NCI-H82 (cell line): ENCODE results near the gene ZNF609.

ENCODE experiments used
- DNase-seq: peaks from one replicate; lab custom pipeline; 2025; lab: John Stamatoyannopoulos, UW

The ZNF609 gene

GRCh38 chr15:64698823-64699222 is 238.4 kb downstream of the ZNF609 start:
- DNase-seq, result no peak

DNA sequence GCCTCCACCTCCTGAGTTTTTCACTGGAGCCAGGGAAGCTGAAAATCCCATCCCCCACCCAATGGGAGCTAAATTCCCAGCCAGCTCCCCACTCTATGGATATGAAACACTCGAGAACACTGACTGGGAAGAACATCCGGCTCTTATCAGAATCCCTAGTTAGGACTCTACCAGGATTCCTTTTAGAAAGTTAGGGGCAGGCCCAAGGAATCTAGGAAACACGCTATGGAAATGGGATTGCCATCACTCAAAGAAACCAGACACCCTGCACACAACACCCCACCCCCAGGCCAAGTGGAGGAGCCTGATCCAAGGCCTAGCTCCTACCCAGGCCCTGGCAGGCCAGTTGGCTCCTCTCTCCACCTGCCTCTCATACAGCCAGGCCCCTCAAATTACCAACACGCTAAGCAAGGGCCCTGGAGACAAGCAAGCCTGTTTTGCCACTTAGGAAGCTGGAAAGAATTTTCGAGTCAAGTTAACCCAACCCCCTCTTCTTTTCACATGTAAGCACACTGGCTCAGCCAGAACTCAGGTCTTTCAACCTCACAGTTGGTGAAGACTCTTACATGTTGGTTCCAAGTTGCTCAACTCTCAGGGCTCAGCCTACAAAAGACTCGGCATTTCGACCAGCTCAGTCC is 239.5 kb downstream of the ZNF609 start:
- DNase-seq, result peak; percentile 59

GRCh38 chr15:64701051-64701450 is 240.7 kb downstream of the ZNF609 start:
- no peak for DNase-seq

- no peak for DNase-seq
These were observed 241.3 kb downstream of the ZNF609 start for GRCh38 chr15:64701482-64702184.

DNA sequence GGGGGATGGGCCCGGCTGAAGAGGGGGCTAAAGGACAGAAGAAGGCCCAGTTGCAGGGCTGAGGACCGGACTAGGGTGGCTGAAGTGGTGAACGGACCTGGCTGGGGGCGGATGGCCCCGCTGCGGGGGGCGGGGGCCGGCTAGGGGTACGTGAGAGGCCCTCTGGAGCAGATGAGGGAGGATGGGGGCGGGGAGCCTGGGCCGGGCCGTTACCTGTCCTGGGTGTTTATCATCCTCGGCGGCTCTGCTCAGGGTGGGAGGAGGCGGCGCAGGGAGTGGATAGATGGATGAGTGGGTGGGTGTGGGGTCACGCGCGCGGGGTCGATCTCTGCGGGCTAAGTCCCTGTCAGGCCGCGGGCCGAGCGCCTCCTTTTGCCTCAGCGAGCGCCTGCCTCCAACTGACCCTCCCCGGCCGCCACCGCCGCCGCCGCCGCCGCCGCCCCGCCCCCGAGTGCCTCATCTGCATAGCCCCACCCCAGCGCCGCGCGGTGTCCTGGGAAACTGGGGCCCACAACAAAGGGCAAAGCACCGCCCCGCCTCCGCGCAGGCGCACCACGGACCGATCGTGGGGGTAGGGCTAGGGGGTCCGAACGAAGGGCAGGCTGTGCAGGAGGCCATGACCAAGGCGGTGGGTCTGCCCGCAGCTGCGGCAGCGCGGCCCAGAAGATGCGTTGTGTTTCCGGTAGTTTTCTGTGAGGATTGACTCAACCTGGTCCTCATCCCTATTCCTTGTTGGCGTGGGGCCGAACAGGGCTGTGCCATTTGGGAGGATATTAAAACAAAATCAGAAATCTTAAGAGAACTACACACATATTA is 242.6 kb downstream of the ZNF609 start:
- DNase-seq, result peak; percentile 98

GRCh38 chr15:64703632-64703959 is 243.2 kb downstream of the ZNF609 start:
- peak; percentile 41 for DNase-seq

DNA sequence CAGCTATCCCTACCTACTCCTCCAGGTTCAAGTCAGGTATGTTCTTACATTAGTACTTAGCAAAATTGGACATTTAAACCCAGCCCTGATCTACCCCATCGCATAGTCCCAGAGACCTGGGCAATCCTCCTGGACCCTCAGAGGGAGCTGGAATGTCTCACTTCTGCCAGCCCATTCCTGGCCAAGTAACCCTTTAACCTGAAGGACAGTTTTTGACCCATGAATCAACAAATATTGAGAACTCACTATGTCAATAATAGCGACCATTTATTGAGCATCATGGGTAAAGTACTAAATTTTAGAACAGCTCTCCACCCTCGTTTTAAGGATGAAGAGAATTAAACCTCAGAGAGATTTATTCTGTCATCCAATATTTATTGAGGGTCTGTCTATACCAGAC is 244.6 kb downstream of the ZNF609 start:
- no peak for DNase-seq

DNA sequence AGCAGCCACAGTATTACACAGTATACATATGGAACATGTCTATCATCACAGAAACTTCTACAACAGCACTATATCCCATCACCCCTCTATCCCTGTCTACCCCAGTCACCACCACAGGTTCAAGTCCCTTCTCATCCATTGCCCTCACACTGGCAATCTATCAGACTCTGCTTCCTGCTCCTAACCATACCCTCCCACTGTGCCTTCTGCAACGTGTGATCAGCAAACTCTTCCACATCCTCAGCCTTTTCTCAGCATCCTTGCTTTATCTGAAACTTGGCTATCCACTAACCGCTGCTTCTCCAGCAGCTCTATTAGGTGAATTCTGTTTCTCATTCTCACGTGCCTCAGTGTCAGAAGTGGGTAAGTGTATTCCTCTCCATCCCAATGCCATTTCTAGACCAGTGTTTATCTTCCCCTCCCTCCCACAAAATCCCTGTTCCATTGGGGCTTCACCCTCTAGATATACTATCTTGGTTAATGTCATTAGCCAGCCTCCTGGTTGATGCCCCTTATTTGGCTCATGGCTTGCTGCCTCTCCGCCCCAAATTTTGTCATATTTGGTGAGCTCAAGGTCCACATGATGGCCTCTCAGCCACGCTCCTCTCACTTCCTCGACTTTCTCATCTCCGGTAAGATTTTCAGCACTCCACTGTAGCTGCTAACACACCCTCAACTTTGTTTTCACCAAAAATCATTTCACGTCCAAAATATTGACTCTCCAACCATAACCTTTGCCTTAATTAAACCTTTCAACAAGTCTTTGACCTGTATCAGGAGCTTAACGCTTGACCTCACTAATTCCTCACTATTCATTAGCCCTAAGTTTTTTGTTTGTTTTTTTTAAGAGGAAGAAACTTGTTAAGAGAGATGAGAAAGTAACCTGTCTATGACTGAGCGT is 245.9 kb downstream of the ZNF609 start:
- DNase-seq, result no peak

DNA sequence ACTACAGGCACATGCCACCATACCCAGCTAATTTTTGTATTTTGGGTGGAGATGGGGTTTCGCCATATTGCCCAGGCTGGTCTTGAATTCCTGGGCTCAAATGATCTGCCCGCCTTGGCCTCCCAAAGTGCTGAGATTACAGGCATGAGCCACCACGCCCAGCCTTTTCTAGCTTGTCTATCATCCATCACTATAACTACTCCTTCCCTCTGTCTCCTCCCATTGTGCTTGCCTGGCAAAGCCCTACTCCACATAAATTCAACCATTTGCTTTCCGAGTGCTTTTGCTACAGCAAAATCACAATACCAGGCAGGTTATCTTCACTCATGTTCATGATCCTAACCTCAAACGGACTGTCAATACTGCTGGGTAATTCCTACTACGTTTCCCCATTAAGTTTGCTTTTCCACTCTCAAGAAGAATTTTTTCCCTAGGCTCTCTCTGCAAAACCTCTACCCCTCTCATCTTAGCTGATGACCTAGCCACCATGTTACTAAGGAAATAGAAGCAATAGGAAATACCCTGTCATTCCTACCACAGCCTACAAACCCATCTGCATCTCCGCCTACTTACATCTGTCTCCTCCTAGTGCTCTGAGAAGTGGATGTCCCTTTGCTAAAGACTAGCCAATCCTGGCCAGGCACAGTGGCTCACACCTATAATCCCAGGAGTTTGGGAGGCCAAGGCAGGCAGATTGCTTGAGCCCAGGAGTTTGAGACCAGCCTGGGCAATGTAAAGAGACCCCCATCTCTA is 250.5 kb downstream of the ZNF609 start:
- peak; percentile 65 for DNase-seq

DNA sequence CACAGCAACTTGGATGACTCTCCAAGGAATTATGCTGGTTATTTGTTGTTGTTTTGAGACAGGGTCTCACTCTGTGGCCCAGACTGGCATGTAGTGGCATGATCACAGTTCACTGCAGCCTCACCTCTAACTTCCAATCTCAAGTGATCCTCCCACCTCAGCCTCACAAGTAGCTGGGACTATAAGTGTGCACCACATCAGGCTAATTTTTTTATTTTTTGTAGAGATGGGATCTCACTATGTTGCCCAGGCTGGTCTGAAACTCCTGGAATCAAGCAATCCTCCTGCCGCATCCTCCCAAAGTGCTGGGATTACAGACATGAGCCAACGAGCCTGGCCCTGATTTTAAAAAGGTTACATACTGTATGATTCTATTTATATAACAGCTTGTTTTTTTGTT is 252.0 kb downstream of the ZNF609 start:
- DNase-seq, result no peak

DNA sequence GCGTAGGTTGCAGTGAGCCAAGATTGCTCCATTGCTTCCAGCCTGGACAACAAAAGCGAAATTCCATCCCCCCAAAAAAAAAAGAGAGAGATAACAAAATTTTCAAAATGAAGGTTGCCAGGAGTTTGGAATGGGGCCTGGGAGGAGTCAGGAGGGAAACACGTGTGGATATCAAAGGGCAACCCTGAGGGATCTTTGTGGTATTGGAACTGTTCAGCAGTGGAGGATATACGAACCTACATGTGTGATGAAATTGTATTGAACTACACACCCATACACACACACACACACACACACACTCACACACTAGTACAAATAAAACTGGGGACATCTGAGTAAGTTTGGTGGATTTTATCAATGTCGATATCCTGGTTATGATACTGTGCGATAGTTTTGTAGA is 253.2 kb downstream of the ZNF609 start:
- DNase-seq, result no peak

DNA sequence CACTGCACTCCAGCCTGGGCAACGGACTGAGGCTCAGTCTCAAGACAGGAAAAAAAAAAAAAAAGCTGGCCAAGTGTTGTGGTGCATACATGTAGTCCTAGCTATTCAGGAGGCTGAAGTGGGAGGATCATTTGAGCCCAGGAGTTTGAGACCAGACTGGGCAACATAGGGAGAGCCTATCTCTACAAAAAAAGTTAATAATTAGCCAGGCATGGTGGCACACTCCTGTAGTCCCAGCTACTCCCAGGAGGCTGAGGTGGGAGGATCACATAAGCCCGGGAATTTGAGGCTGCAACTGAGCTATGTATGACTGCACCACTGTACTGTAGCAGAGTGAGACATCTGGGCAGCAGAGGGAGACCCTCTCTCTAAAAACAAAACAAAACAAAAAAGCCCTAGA is 256.1 kb downstream of the ZNF609 start:
- DNase-seq, result no peak

- no peak for DNase-seq
These were observed 256.8 kb downstream of the ZNF609 start for GRCh38 chr15:64717130-64717529.

- no peak for DNase-seq
These were observed 257.5 kb downstream of the ZNF609 start for GRCh38 chr15:64717735-64718495.

- DNase-seq, result no peak
These were observed 259.8 kb downstream of the ZNF609 start for GRCh38 chr15:64720188-64720587.

DNA sequence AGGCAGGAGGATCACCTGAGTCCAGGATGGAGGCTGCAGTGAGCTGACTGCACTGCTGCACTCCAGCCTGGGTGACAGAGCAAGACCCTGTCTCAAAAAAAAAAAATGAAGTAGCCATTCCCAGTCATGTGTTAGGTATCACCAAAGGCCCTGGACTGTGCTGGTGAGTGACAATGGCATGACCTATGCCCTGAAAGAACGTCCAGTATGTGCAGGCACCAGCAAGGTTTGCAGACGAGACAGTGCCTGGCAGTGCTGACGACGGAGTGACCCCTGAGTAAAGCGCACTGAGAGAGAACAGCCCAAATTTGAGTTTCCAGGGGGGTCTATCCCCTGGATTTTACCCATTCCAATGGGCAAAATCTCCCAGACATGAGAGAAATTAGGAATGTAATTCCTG is 269.8 kb downstream of the ZNF609 start:
- no peak for DNase-seq

GRCh38 chr15:64731012-64731804 is 270.8 kb downstream of the ZNF609 start:
- peak; percentile 92 for DNase-seq

DNA sequence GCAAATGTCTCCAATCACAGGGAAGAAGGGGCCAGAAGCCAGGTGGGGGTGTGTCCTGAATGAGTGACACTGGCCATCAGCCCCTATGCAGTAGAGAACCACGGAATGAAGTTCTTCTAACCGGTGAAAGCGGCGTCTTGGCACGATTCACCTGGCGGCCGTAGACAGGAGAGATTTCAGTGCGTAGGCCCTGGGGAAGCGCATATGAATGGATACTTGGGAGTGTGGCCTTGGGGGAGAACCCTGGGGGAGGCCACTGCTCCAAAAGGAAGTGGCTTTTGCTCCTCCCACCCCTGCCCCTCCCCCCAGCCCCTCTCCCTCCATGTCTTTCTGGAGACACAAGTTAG is 271.4 kb downstream of the ZNF609 start:
- DNase-seq, result no peak

GRCh38 chr15:64732156-64732860 is 271.9 kb downstream of the ZNF609 start:
- DNase-seq, result no peak
